ENCODE data around the gene NCAM1. TPM values are rescaled to one million over a fixed set of nuclear protein-coding genes. Genes with fewer than 3 reads are reported as not detected.

NCAM1 gene
- total and polyA plus RNA-seq, 7 donors = 0.46 to 124 (median 64.2) TPM

GRCh38 chr11:113090716-113091480, 129.7 kb downstream of the NCAM1 start:
- Histone ChIP-seq H3K36me3 (no peaks in the 10 kb centered on the region), H3K27ac (peak overlapping the region in 1 of 4 donors; percentile 46), H3K4me1 (peaks cover 0 to 14% (median 5%) of the 10 kb centered on the region in 4 donors), H3K27me3 (no peaks in the 10 kb centered on the region), H3K4me3 (no peak overlapping the region), H3K9me3 (no peaks in the 10 kb centered on the region)
- WGBS, 2 donors = 66 to 76% methylated on average over 4 of the region's 4 CpGs
- TF ChIP-seq, protein P1, sequence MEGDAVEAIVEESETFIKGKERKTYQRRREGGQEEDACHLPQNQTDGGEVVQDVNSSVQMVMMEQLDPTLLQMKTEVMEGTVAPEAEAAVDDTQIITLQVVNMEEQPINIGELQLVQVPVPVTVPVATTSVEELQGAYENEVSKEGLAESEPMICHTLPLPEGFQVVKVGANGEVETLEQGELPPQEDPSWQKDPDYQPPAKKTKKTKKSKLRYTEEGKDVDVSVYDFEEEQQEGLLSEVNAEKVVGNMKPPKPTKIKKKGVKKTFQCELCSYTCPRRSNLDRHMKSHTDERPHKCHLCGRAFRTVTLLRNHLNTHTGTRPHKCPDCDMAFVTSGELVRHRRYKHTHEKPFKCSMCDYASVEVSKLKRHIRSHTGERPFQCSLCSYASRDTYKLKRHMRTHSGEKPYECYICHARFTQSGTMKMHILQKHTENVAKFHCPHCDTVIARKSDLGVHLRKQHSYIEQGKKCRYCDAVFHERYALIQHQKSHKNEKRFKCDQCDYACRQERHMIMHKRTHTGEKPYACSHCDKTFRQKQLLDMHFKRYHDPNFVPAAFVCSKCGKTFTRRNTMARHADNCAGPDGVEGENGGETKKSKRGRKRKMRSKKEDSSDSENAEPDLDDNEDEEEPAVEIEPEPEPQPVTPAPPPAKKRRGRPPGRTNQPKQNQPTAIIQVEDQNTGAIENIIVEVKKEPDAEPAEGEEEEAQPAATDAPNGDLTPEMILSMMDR (IDR thresholded peaks at IDR 0.05) = no peak
- TF ChIP-seq POLR2AphosphoS5 (IDR thresholded peaks at IDR 0.05) (no peak), EP300 (IDR thresholded peaks at IDR 0.05) (no peak), POLR2A (IDR thresholded peaks at IDR 0.05) (no peak)
- no peak for DNase-seq
- intact Hi-C loops (cut with DNase I) = no loop called here

DNA sequence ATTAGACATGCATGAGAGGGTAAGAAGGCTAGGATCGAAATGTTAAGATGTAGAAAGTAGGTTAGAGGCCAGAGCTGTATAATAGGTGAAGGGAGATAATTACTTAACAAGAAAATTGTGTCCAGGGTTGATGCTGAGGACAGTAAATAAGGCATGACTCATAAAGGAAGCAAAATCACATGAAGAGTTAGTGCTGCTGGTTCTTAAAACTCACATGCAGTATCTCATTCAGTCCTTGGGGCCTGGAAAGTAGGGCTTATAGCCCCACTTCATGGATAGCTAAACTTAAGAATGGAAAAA, 130.2 kb downstream of the NCAM1 start:
- Histone ChIP-seq H3K27me3 (no peaks in the 10 kb centered on the region), H3K4me3 (no peak overlapping the region), H3K27ac (peak overlapping the region in 1 of 4 donors; percentile 46), H3K9me3 (no peaks in the 10 kb centered on the region), H3K4me1 (peaks cover 0 to 14% (median 5%) of the 10 kb centered on the region in 4 donors), H3K36me3 (no peaks in the 10 kb centered on the region)
- no peak for DNase-seq
- TF ChIP-seq POLR2AphosphoS5 (IDR thresholded peaks at IDR 0.05) (no peak), POLR2A (IDR thresholded peaks at IDR 0.05) (no peak), EP300 (IDR thresholded peaks at IDR 0.05) (no peak)
- TF ChIP-seq, protein P1 (IDR thresholded peaks at IDR 0.05) = no peak
- whole genome bisulfite sequencing, 2 donors = 22 to 68% methylated on average over 1 of the region's 1 CpG
- intact Hi-C loops (cut with DNase I) = no loop called here

DNA sequence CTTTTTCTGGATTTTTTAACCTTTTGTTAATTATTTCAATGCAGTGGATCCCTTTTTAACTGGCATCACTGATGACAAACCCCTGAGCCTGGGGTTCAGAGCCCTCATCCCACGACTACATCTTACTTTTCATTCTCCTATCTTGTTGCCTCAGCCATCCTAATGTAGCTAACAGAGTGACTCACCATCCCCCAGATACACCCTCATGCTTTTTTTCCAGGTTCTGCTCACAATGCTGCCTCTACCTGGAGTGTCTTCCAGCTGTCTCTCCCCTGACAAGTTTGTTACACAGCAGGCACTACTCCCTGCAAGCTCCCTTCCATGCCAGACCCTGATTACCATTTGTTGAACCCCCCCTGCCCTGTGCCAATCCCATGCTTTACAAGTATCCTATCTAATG, 135.4 kb downstream of the NCAM1 start:
- no peak for DNase-seq
- 18 to 54% methylated on average over 1 of the region's 1 CpG for WGBS, 2 donors
- Histone ChIP-seq H3K36me3 (no peaks in the 10 kb centered on the region), H3K4me3 (no peak overlapping the region), H3K27ac (no peak overlapping the region), H3K4me1 (peaks cover 0 to 3% (median 1%) of the 10 kb centered on the region in 4 donors), H3K27me3 (no peaks in the 10 kb centered on the region), H3K9me3 (no peaks in the 10 kb centered on the region)
- no peak for TF ChIP-seq POLR2AphosphoS5 (IDR thresholded peaks at IDR 0.05)
- TF ChIP-seq POLR2A (IDR thresholded peaks at IDR 0.05) = no peak
- no peak for TF ChIP-seq EP300 (IDR thresholded peaks at IDR 0.05)
- TF ChIP-seq, protein P1 (IDR thresholded peaks at IDR 0.05) = no peak
- intact Hi-C loops (cut with DNase I) = no loop called here

- WGBS, 2 donors = 37 to 57% methylated on average over 9 of the region's 9 CpGs
- Histone ChIP-seq H3K4me1 (no peaks in the 10 kb centered on the region), H3K27ac (peak overlapping the region in 1 of 4 donors; percentile 33), H3K36me3 (no peaks in the 10 kb centered on the region), H3K9me3 (no peaks in the 10 kb centered on the region), H3K27me3 (no peaks in the 10 kb centered on the region), H3K4me3 (no peak overlapping the region)
- DNase-seq = no peak
- TF ChIP-seq POLR2A (IDR thresholded peaks at IDR 0.05) (no peak), EP300 (IDR thresholded peaks at IDR 0.05) (no peak), POLR2AphosphoS5 (IDR thresholded peaks at IDR 0.05) (no peak)
- TF ChIP-seq, protein P1 (IDR thresholded peaks at IDR 0.05) = no peak
- intact Hi-C loops (cut with DNase I) = no loop called here
These were observed 142.9 kb downstream of the NCAM1 start for GRCh38 chr11:113103932-113104690.

All from sigmoid colon (tissue), 7 donors.